Dermis lymphatic vessel endothelial cell (primary cell): ENCODE measurements around the gene DNAJC10. TPM values are rescaled to one million over a fixed set of nuclear protein-coding genes. Genes with fewer than 3 reads are reported as not detected.

Source experiments
- total RNA-seq: library from RNA; depleted of rRNA; stranded (reverse); fragments of >200 nt; gene quantifications from 2 replicates; pipeline ENCODE4 v1.2.1, GENCODE V29; 2014

Gene DNAJC10
- 110 and 115 TPM in 2 replicates for total RNA-seq

DNA sequence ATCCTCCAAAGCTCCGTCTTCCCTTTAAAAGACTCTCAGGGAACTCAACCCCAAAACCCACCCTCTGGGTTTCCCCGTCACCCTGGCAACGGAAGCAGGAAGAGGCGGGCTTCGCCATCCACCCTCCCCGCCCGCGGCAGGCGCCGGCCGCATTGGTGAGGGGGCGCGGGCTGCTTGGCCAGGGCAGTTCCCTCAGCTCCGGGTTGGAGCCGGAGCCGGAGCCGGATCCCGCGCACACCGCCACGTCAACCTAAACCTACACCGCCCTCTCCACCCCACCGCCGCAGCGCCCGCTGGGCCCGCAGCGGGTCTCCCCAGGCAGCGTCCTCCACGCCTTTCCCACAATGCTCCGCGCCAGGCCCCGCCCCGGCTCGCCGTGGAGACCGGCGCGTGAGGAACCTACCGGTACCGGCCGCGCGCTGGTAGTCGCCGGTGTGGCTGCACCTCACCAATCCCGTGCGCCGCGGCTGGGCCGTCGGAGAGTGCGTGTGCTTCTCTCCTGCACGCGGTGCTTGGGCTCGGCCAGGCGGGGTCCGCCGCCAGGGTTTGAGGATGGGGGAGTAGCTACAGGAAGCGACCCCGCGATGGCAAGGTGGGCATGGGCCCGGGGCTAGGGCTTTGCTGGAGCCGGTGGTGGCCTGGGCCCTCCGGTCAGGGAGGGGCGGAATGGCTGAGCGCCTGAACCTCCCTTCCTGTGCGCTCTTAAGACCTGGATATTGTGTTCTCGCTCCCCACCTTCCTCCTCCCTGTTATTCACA, at the start of gene DNAJC10:
TSS of gene DNAJC10 (plus strand) at position 366 of the 758 bp plus-strand sequence. CDS start 1,830 bp downstream, outside the sequence.

Other genes starting within 250 kb of the DNAJC10 start
- gene FRZB, start 150.4 kb downstream of the DNAJC10 start, total RNA-seq = 0.43 TPM in 2 replicates